ENCODE measurements around the gene STX1B.

DNA sequence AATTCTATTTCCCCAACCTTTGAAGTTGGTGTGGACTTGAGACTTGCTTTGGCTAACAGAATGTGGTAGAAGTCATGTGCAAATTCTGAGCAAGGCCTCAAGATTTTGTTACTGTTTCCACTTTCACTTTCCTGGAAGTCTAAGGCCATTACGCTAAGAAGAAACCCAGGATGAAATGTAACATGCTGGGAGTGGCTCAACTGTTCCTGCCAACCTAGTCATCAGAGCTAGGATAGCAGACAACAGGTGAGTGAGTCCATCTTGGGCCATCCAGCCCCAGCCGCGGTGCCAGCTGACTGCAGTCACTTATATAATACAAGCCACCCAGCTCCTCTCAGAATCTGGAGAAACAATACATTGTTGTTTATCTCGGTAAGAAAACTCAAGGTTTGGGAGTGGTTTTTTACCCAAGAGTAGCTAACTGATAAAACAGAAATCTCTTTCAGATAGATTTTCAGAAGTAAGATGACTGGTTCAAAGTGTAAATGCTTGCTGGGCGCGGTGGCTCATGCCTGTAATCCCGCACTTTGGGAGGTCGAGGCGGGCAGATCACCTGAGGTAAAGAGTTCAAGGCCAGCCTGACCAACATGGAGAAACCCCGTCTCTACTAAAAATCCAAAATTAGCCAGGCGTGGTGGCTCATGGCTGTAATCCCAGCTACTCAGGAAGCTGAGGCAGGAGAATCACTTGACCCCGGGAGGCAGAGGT, 12.3 kb upstream of the STX1B start:
- TF ChIP-seq, protein P1, sequence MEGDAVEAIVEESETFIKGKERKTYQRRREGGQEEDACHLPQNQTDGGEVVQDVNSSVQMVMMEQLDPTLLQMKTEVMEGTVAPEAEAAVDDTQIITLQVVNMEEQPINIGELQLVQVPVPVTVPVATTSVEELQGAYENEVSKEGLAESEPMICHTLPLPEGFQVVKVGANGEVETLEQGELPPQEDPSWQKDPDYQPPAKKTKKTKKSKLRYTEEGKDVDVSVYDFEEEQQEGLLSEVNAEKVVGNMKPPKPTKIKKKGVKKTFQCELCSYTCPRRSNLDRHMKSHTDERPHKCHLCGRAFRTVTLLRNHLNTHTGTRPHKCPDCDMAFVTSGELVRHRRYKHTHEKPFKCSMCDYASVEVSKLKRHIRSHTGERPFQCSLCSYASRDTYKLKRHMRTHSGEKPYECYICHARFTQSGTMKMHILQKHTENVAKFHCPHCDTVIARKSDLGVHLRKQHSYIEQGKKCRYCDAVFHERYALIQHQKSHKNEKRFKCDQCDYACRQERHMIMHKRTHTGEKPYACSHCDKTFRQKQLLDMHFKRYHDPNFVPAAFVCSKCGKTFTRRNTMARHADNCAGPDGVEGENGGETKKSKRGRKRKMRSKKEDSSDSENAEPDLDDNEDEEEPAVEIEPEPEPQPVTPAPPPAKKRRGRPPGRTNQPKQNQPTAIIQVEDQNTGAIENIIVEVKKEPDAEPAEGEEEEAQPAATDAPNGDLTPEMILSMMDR (IDR thresholded peaks at IDR 0.05): no peak
- no peak for TF ChIP-seq POLR2A (IDR thresholded peaks at IDR 0.05)
